Fibroblast of pulmonary artery (primary cell): ENCODE measurements around the gene SCG3.

ENCODE experiments used
- DNase-seq: peaks from one replicate; pipeline ENCODE4 v3.0.0-alpha.2; 2010; ENCODE audit warnings: low read depth
- H3K4me3 ChIP-seq: replicated peaks from 2 replicates; pipeline ENCODE4 v1.5.1; 2011; ENCODE audit warnings: low read depth, mild to moderate bottlenecking, control low read depth, low read length, moderate library complexity
- CTCF ChIP-seq: IDR thresholded peaks from 2 replicates; pipeline ENCODE4 v1.5.1; 2011; ENCODE audit warnings: mild to moderate bottlenecking, control low read depth, low read length, inconsistent platforms; ENCODE audit errors: missing control alignments

SCG3 gene

GRCh38 chr15:51736069-51736468 is 54.8 kb downstream of the SCG3 start:
- peak overlapping the region; percentile 65 for H3K4me3 ChIP-seq
- no peak for TF ChIP-seq CTCF
- no peak for DNase-seq

- no peak for DNase-seq
- no peak for TF ChIP-seq CTCF
- peak overlapping the region; percentile 65 for H3K4me3 ChIP-seq
These were observed 55.6 kb downstream of the SCG3 start for GRCh38 chr15:51736751-51737521.

DNA sequence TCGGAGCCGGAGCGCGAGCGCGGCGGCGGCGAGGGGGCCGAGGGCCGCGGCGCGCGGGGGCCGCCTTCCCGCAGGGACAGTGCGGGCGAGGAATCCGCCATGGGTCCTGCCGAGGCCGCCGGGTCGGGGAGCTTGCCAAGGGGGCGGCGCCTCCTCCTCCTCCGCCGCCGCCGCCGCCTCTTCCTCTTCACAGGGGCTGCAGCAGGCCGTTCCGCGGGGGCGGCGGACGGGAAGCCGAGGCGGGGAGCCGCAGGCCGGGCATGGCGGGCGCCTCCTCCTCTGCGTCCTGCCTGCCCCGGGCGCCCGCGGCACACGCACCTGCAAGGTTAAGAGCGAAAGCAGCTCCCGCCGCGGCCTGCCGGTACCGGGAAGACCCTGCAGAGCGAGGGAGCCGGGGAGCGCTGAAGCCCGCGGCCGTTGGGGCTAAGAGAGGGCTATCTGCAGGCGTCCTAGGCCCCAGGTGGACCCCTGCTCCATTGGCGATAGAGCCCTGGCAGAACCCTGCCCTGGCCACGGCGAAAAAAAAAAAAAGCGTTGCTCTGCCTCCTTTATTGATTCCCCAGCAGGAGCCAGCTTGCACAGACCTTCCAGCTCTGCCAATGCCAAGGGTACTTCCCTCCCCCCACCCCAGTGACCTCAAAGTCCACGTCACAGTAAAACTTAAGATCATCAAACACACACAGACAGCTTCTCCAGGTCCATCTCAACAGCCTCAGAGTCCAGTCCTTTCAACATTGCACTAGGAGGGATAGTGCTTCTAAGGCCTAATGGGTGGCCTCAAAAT is 56.4 kb downstream of the SCG3 start, which contains the start of gene LYSMD2:
Gene LYSMD2 (minus strand): TSS at position 134 of the 784 bp plus-strand sequence. CDS start 33 bp downstream, at position 101.
- DNase-seq: peak; percentile 50
- no peak for TF ChIP-seq CTCF
- H3K4me3 ChIP-seq: peak within 1 kb of the TSS; percentile 65

GRCh38 chr15:51738553-51738952 is 57.2 kb downstream of the SCG3 start:
- no peak overlapping the region for H3K4me3 ChIP-seq

GRCh38 chr15:51739061-51739712 is 57.9 kb downstream of the SCG3 start:
- TF ChIP-seq CTCF: no peak
- DNase-seq: no peak
- H3K4me3 ChIP-seq: no peak overlapping the region

More at GRCh38 chr15:51738553-51738952, 57.2 kb downstream of the SCG3 start:
- no peak for DNase-seq
- no peak for TF ChIP-seq CTCF

GRCh38 chr15:51749307-51749706 is 68.0 kb downstream of the SCG3 start:
- DNase-seq: no peak
- H3K4me3 ChIP-seq: no peak overlapping the region
- no peak for TF ChIP-seq CTCF
